ENCODE measurements around the gene SCFD2.

SCFD2 gene

GRCh38 chr4:52926196-52926974 lies 439.5 kb downstream of the SCFD2 start:
- no peak for DNase-seq (ENCODE audit: low spot score)

DNA sequence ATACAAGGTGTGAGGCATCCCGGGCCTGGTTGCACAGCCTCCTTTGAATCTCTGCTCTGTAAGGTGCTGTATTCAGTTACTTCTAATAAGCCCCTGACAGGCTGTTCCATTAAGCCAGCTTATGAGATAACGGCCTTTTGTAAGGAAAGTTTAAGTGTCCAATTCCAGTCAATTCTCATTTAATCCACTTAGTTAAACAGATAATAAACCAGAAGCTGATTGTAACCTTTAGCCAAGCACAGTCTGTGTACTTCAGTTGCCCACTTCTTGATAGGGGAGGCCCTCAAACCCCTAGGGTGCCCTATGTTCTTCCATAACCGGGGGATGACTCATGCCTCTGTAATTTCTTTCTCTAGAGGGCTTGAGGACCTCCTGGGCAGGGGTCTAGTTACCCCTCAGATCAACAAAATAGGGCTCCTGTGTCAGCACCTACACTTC lies 440.3 kb downstream of the SCFD2 start:
- DNase-seq (ENCODE audit: low spot score), result no peak

GRCh38 chr4:52919461-52919860 lies 446.4 kb downstream of the SCFD2 start:
- DNase-seq (ENCODE audit: low spot score), result no peak

DNA sequence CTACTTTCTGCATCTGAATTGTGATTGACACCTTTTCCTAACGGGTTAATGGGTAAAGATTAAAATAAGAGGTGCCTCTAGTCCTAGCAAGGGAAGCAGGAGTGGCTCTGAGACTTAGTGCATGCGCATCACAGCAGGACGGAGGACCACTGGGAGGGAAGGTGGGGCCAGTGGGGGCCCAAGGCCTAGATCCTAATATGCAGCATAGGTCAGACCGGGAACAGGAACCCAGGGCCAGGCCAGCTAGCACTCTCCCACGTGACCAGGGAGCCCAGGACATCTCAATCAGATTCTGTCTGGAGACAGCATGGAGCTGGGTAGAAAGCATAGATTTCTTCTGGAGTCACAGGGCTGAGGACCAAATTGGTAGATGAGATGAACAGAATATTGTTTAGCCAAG lies 448.0 kb downstream of the SCFD2 start:
- DNase-seq (ENCODE audit: low spot score), result no peak

GRCh38 chr4:52915730-52916300 lies 450.0 kb downstream of the SCFD2 start:
- DNase-seq (ENCODE audit: low spot score), result no peak

GRCh38 chr4:52915191-52915590 lies 450.7 kb downstream of the SCFD2 start:
- DNase-seq (ENCODE audit: low spot score), result no peak

- DNase-seq (ENCODE audit: low spot score), result no peak
These were observed 451.7 kb downstream of the SCFD2 start for GRCh38 chr4:52914051-52914605.

- DNase-seq (ENCODE audit: low spot score), result no peak
These were observed 453.3 kb downstream of the SCFD2 start for GRCh38 chr4:52912608-52913007.

- DNase-seq (ENCODE audit: low spot score), result peak; percentile 66
These were observed 454.1 kb downstream of the SCFD2 start for GRCh38 chr4:52911684-52912294.

- no peak for DNase-seq (ENCODE audit: low spot score)
These were observed 455.7 kb downstream of the SCFD2 start for GRCh38 chr4:52910115-52910514.

GRCh38 chr4:52907510-52907909 lies 458.4 kb downstream of the SCFD2 start:
- DNase-seq (ENCODE audit: low spot score), result no peak

- DNase-seq (ENCODE audit: low spot score), result no peak
These were observed 461.4 kb downstream of the SCFD2 start for GRCh38 chr4:52904421-52904820.

DNA sequence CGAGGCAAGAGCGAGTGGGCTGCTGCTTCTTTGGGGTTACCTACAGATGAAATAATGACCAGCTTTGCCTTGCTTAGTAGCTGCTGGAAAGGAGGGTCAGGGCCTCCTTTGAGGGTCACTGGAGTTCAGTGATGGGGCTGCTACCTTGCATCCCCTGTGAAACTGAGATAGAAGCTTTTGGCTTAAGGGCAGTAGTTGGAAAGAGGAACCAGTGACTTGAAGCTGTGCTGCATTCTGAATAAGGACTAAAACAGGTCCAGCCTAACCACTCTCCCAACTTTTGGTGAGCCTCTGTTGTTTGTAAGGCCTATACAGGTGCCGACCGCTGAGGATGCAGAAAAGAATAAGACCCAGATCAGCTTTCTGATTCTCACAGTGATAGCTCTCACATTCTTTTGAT lies 462.6 kb downstream of the SCFD2 start:
- no peak for DNase-seq (ENCODE audit: low spot score)

GRCh38 chr4:52894443-52894842 lies 471.4 kb downstream of the SCFD2 start:
- no peak for DNase-seq (ENCODE audit: low spot score)

DNA sequence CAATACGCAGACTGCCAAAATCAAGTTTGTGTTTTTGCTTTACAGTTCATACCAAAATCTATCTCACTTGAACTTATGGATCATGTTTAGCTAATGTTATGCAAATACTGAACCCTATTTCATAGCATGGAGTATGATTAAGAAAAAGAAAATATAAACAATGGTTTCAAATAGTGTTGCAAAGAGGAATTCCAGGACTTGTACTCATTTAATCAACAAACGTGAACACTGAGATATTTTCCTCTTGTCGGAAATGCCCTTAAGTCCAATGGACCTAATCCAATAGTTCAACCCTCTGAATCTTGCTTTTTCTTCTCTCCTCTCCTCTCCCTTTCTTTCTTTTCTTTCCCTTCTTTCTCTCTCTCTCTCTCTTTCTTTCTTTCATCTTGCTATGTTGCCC lies 473.0 kb downstream of the SCFD2 start:
- no peak for DNase-seq (ENCODE audit: low spot score)

DNA sequence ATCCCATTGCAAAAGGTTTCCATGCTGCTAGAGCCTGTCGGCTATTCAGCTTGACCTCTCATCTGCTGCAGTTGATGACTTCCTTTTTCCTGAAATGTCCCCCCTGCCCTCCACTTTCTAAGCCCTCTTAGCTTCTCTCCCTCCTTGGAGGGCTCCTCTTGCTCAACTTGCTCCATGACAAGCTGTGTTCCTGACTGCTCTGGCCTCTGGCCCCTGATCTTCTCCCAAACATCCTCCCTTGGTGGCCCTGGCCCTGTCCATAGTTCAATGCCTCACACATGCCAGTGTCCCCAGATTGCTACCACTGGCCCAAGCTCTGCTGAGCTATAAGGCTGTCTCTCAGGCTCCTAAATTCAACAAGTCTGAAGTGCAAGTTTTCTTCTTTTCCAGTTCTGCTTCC lies 474.1 kb downstream of the SCFD2 start:
- no peak for DNase-seq (ENCODE audit: low spot score)

DNA sequence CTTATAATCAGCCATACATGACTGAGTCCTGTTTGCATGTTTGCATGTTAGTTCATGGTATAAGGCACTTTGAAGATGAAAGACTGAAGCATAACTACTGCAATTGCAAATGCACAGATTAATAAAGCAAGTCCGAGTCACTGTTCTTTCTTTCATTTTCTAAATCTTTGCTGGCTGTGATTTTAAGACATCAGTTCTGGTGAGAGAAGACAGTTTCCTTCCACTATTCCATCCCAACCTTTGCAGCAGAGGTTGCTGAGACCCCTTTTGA lies 475.4 kb downstream of the SCFD2 start:
- DNase-seq (ENCODE audit: low spot score), result no peak

DNA sequence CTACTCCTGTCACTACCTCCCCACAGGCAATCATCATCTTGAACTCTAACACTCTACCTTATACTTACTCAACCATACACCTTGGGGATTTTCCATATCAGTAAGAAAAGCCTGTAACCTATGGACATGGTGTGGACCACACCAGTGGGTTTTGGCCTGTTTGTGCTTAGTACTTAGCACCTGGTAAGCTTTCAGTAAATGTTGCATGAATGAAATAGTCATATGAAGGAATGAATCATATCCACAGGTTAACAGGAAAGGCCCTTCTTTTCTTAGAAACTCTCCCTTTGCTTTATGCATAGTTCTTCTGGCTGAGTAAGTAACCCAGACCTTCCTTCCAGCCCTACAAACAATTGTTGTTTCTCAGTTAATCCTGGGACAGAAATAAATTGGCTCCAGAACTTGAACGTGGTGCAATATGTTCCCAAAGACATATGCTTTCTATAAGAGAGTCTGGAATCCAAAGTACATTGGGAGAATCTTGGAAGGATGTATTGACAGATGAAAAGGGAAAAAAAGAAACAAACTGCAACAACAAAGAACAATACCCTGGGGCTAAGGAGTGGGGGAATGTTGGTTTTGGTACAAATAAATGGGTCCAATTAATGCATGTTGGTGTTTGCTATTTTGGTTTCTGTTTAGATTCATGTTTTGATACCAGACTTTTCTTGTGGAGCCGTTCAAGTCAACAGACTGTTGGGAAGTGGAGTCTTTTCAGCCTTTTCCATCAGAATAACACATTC lies 475.9 kb downstream of the SCFD2 start:
- no peak for DNase-seq (ENCODE audit: low spot score)

DNA sequence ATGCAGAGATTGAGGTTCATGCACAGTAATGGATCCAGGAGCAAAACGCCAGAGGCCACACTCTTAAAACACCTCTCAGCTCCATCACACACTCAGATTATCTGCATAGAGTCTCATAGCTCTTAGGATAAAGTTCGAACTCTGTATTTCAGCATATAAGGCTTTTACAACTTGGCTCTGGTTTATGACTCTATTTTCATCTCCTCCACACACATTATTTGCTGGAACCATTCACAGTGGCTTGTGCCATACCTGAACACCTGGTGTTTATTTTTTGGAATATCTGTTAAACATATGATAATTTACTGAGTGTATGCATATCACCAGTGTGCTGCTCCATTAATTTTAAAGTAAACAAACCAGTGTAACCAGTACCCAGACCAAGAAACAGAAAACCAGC lies 476.5 kb downstream of the SCFD2 start:
- DNase-seq (ENCODE audit: low spot score), result no peak

DNA sequence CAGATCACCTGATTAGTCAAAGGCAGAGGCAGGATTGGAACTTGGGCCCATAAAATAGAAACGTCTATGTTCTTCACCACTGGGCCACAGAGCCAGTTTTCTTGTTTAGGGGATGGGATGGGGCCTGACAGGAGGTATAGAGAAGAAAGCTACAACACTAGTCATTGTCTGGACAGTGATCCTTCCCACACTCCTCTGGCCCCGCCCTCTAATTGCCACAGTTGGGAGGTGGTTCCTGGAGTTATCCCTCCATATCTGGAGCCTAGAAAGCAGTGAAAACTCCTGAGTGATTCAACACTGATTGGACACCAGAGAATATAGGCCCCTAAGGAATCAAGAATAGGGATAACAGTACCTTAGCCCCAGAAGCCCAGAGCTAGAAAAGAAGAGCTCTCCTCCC lies 480.9 kb downstream of the SCFD2 start:
- DNase-seq (ENCODE audit: low spot score), result no peak

DNA sequence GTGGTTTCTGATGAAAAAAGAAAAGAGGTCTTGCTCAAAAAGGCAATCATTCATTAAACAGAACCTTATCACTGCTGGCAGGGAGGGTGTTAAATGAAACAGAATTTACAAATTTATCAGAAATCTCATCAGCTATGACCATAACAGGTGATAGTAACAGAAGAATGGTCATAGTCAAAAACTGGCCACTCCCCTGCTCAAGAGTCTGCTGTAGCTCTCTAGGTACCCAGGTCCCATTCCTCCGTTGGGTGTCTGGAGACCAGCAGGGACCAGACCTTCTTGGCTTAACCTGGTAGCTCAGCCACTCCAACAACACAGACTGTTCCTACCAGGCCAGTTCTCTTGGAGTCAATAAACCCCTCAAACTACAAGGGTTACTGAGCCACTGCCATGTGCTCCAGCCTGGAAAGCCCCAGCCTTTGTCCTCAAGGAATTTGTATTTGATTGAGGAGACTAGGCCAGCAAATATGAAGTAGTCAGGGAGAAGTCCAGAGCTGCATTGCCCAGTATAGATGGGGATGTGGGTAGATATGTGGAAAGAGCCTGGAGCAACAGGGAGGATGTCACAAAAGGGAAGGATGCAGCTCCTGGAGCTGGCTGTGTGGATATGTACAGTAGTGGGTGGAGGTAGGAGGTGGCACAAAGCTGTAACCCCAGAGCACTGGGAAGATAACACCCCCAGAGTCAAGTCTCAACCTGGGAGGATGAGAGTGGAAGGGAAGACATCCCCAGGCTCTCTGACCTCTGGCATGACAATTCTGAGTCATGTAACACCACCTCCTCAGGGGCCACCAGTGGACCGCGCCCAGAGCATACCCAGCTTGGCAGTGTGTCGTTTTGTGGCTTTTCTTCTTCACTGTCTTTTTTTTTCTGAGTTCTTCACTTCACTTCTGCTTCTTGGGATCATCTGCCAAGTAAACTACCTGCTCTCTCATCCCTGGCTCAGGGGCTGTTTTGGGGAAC lies 481.9 kb downstream of the SCFD2 start:
- DNase-seq (ENCODE audit: low spot score), result no peak
